SU-DHL-6 (cell line): ENCODE data around the gene FBF1.
"Not testable (repeated sequence)": the region's sequence is repeated elsewhere in the genome, so short reads cannot be mapped to it uniquely, and the experiment has no call there.

Experiments
- H2AFZ ChIP-seq: fragments of 200-600 bp; sonication (generic); 2 replicates; pipeline ENCODE4 v1.6.1; 2014; ENCODE audit warnings: low read depth, mild to moderate bottlenecking, moderate library complexity, mixed read lengths, antibody characterized with exemption, low read length; ENCODE audit not compliant: severe bottlenecking
- H3F3A ChIP-seq: fragments of 200-600 bp; shearing (Covaris generic); 2 replicates; pipeline ENCODE4 v1.6.0; 2016; ENCODE audit warnings: antibody characterized with exemption, mild to moderate bottlenecking; ENCODE audit not compliant: insufficient read depth
- H3K27ac ChIP-seq: fragments of 200-600 bp; sonication (generic); 2 replicates; pipeline ENCODE4 v1.5.1; 2016; ENCODE audit warnings: low read depth, mild to moderate bottlenecking, low read length, moderate library complexity, mixed read lengths
- H3K27me3 ChIP-seq: fragments of 200-600 bp; sonication (generic), shearing (Covaris generic); 2 replicates; pipeline ENCODE4 v1.6.0; 2014; ENCODE audit warnings: mild to moderate bottlenecking, low read length
- H3K36me3 ChIP-seq: fragments of 200-600 bp; sonication (generic); 2 replicates; pipeline ENCODE4 v1.6.1; 2014; ENCODE audit warnings: mild to moderate bottlenecking, low read length, mixed read lengths
- H3K4me2 ChIP-seq: fragments of 300-600, 200-600 bp; shearing (Covaris generic), sonication (generic); 2 replicates; pipeline ENCODE4 v1.6.0; 2014; ENCODE audit warnings: low read length, low read depth, mild to moderate bottlenecking; ENCODE audit not compliant: poor library complexity, severe bottlenecking
- H3K4me3 ChIP-seq: fragments of 200-600 bp; sonication (generic); 2 replicates; pipeline ENCODE4 v1.5.1; 2014; ENCODE audit warnings: antibody characterized with exemption, low read length, mild to moderate bottlenecking, mixed read lengths; ENCODE audit not compliant: insufficient read depth, poor library complexity, severe bottlenecking
- H3K79me2 ChIP-seq: fragments of 200-600 bp; sonication (generic); 2 replicates; pipeline ENCODE4 v1.6.1; 2014; ENCODE audit warnings: mild to moderate bottlenecking, low read length, moderate library complexity; ENCODE audit not compliant: insufficient read depth
- H3K9ac ChIP-seq: fragments of 200-600 bp; sonication (generic); 2 replicates; pipeline ENCODE4 v1.7.0; 2014; ENCODE audit warnings: mild to moderate bottlenecking, low read length
- H3K9me2 ChIP-seq: fragments of 200-600 bp; sonication (generic); replicated peaks from 2 replicates; pipeline ENCODE4 v1.6.1; 2014; ENCODE audit warnings: low read length; ENCODE audit not compliant: insufficient read depth
- H3K9me3 ChIP-seq: fragments of 200-600 bp; sonication (generic); 2 replicates; pipeline ENCODE4 v1.6.1; 2014; ENCODE audit warnings: low read length, mixed read lengths; ENCODE audit not compliant: insufficient read depth
- H4K20me1 ChIP-seq: fragments of 200-600 bp; sonication (generic); 2 replicates; pipeline ENCODE4 v1.6.1; 2014; ENCODE audit warnings: low read depth, mild to moderate bottlenecking, antibody characterized with exemption, low read length, moderate library complexity, mixed read lengths
- CTCF ChIP-seq: fragments of 200-600 bp; sonication (generic); IDR thresholded peaks from one replicate; pipeline ENCODE4 v1.5.1; 2017; ENCODE audit warnings: antibody characterized with exemption, mild to moderate bottlenecking, low read length, moderate library complexity; ENCODE audit not compliant: insufficient read depth, poor library complexity, severe bottlenecking
- EZH2phosphoT487 ChIP-seq: fragments of 200-600 bp; sonication (generic), shearing (Covaris generic); conservative IDR thresholded peaks from 2 replicates; pipeline ENCODE4 v1.6.1; 2018; ENCODE audit warnings: mild to moderate bottlenecking, antibody characterized with exemption, low read length, moderate library complexity, mixed read lengths

The FBF1 gene

GRCh38 chr17:75869282-75870141, 71.3 kb downstream of the FBF1 start:
- Histone ChIP-seq H3F3A (no peaks in the 10 kb centered on the region), H3K4me2 (no peak overlapping the region), H3K9ac (no peak overlapping the region), H3K9me2 (no peaks in the 10 kb centered on the region), H3K79me2 (no peaks in the 10 kb centered on the region), H3K27ac (no peak overlapping the region), H3K4me3 (no peak overlapping the region), H3K9me3 (no peaks in the 10 kb centered on the region), H3K36me3 (no peaks in the 10 kb centered on the region), H4K20me1 (no peaks in the 10 kb centered on the region), H3K27me3 (no peaks in the 10 kb centered on the region), H2AFZ (no peak overlapping the region)
- TF ChIP-seq CTCF (no peak), EZH2phosphoT487 (no peak)

GRCh38 chr17:75868730-75869281, 72.0 kb downstream of the FBF1 start:
- not testable (repeated sequence) for H3F3A ChIP-seq, H3K36me3 ChIP-seq, H3K9me3 ChIP-seq, H3K79me2 ChIP-seq, H3K4me3 ChIP-seq, H3K27ac ChIP-seq, H3K4me2 ChIP-seq, H4K20me1 ChIP-seq, H3K9me2 ChIP-seq, H2AFZ ChIP-seq, H3K27me3 ChIP-seq, H3K9ac ChIP-seq

DNA sequence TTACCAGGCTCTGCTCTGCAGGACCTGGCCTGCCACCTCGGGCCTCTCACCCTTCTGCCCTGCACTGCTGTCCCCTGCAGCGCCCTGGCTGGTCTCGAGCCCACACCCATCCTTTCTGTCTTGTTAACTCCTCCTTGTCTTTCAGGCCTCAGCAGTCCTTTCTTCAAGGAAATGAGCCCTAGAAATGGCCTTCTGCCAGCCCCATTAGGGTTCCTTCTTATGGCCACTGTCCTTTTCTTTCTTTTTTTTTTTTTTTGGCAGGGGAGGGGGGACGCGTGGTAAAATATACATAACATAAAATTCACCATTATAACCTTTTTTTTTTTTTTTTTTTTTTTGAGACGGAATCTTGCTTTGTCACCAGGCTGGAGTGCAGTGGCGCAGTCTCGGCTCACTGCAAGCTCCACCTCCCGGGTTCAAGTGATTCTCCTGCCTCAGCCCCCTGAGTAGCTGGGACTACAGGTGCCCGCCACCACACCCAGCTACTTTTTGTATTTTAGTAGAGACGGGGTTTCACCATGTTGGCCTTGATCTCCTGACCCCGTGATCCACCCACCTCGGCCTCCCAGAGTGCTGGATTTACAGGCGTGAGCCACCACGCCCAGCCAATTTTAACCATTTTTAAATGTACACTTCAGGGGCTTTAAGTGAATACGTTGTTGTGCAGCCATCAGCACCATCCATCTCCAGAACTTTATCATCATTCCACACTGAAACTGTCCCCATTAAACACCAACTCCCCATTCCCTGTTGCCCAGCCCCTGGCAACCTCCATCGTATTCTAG, 75.2 kb downstream of the FBF1 start:
- H3K27me3 ChIP-seq, H3K79me2 ChIP-seq, H3K4me3 ChIP-seq, H3K9me3 ChIP-seq, H3K36me3 ChIP-seq, H3K9me2 ChIP-seq, H4K20me1 ChIP-seq, H3K9ac ChIP-seq, H3K4me2 ChIP-seq, H3F3A ChIP-seq, H3K27ac ChIP-seq, H2AFZ ChIP-seq: not testable (repeated sequence)

DNA sequence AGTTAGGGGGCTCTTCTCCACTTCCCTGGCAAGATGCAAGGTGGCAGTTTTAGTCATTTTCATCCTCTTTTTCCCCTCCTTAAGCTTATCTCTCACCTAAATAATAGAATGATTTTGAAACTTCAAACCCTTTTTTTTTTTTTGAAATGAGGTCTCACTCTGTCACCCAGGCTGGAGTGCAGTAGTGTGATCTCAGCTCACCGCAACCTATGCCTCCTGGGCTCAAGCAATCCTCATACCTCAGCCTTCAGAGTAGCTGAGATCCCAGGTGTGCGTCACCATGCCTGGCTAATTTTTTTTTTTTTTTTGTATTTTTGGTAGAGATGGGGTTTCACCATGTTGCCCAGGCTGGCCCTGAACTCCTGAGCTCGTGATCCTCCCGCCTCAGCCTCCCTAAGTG, 76.0 kb downstream of the FBF1 start:
- H3K27ac ChIP-seq, H3K9ac ChIP-seq, H4K20me1 ChIP-seq, H3K36me3 ChIP-seq, H3K79me2 ChIP-seq, H3K27me3 ChIP-seq, H2AFZ ChIP-seq, H3K4me2 ChIP-seq, H3K9me2 ChIP-seq, H3F3A ChIP-seq, H3K4me3 ChIP-seq, H3K9me3 ChIP-seq: not testable (repeated sequence)
